Activated CD4-positive, CD25-positive, alpha-beta regulatory T cell (primary cell): ENCODE results near the gene ATXN2L.
"Not testable (repeated sequence)": the region's sequence is repeated elsewhere in the genome, so short reads cannot be mapped to it uniquely, and the experiment has no call there.

Experiments used
- DNase-seq, 4 experiments: peaks; one replicate each; lab custom pipeline; 2025; lab: John Stamatoyannopoulos, UW

ATXN2L gene

GRCh38 chr16:28869201-28869600 lies 46.4 kb downstream of the ATXN2L start:
- DNase-seq, result no peak

- no peak for DNase-seq
Measured at GRCh38 chr16:28872952-28873351, 50.2 kb downstream of the ATXN2L start.

DNA sequence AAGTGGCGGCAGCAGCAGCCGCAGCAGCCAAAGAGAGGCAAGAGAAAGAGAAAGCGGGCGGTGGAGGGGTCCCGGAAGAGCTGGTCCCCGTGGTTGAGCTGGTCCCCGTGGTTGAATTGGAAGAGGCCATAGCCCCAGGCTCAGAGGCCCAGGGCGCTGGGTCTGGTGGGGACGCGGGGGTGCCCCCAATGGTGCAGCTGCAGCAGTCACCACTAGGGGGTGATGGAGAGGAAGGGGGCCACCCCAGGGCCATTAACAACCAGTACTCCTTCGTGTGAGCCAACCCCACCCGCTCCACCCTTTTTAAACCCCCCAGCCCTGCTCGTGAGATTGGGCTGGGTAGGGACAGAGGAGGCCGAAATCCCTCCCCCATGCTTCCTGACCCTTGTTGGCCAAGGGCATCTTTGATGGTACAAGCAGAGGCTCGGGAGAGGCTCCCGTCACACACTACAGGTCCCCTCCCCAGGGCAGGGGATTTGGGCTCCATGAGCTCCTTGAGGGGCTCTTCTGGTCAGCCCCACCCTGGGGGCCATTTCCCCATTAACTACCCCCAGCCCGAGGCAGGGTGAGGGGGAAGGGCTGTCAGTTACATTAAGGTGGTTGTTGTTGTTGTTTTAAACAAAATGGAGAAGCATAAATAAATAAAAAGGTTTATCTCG lies 50.9 kb downstream of the ATXN2L start:
- peak; percentile 10 to 18 (median 12) for DNase-seq

DNA sequence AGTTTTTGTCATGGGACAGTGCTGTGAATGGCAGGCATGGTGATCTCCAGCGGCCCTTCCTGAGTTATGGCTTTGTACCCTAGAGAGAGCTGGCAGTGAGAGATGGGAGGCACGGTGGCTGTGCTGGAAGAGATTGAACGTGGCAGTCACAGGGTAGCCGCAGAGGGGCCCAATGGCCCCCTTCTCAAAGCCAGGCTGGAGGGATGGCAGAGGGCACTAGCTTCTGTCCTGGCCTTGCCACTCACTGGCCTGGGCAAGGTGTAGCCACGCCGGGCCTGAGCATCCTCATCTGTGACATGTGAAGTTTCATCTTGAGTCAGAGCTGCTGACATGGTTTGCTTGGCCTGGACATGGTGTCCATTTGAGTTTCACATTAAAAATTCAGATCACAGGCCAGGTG lies 51.6 kb downstream of the ATXN2L start:
- no peak for DNase-seq

DNA sequence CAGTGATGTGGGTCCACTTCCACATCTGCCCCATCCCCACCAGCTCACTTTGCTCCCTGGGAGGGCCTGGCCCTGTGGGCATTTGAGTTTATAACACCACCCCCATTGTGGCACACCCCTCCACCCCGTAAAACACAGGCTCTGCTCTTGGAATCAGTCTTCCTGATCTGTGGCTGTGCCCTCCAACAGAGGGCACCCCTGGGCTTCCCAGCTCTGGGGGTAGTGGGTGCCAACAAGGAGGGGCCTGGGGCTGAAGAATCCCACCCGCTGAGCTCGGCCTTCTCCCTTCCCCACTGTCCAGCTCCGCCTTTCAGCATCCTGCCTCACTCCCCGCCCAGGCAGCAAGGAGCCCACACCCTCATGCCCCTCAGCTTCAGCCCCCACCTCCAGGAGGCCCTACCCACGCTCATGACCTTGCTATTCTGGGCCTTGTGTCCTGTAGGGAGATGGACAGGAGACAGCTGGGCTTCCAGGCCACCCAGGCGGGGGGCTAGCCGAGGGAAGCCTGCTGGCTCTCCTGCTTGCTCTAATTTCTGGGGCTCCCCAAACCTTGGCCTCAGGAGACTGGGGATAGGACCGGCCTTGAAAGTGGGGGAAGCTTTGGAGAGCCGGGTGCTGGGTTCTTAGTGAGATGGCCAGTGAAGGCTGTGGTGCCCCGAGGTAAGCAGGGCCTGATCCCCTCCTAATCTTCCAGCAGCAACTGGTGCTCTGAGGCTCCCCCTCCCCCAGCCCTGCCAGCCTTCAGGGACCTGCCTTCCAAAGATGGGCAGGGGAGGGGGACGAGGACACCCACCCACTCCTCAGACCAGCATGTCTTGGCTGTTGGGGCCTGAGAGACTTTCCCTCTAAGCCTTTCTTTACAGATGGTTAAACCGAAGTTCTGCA lies 52.6 kb downstream of the ATXN2L start:
- no peak for DNase-seq

DNA sequence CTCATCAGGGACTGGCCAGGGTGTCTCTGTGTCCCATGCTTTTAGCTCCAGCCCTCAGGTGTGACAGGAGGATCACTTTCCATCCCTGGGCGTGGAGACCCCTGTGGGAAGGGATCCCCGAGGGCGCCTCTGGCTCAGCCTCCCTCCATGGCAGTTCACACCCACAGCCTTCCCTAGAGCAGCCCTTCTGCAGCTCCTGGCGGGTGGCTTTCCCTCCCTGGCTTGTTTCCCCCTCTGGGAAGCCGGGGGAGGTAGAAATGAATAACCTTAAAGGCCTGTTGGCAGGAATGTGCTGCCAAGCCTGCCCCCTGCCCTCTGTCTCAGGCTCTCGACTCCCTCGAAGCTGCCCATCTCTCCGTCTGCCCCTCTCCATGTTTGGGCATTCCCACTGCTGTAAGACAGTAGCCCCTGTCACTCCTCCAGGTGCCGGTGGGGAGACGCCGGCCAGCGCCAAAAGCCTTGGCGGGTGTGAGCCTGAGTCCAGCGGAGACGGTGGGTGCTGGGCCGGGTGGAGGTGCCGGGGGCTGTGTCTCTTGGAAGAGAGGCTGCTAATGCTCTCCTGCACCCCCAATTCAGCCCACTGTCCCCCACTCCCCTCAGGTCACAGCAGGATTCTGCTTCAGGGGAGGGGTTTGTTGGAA lies 53.3 kb downstream of the ATXN2L start:
- DNase-seq, result no peak

- DNase-seq, result no peak
Measured at GRCh38 chr16:28876973-28877654, 54.3 kb downstream of the ATXN2L start.

DNA sequence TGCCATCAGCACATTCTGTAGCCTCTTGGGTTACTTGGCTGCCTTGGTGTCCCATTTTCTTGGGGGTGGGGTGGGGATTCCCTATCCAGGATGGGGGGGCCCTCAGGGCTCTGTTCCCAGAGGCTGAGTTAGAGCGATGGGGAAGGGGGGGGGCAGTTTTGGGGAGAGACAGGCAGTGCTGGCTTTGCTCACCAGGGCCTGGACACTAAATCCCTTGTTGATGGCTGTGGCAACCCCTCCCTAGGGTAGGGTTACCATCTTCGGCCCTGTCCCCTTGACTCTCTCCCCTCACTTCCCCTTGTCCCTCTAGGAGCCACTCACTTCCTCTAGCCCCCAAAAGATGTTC lies 54.8 kb downstream of the ATXN2L start:
- no peak for DNase-seq

DNA sequence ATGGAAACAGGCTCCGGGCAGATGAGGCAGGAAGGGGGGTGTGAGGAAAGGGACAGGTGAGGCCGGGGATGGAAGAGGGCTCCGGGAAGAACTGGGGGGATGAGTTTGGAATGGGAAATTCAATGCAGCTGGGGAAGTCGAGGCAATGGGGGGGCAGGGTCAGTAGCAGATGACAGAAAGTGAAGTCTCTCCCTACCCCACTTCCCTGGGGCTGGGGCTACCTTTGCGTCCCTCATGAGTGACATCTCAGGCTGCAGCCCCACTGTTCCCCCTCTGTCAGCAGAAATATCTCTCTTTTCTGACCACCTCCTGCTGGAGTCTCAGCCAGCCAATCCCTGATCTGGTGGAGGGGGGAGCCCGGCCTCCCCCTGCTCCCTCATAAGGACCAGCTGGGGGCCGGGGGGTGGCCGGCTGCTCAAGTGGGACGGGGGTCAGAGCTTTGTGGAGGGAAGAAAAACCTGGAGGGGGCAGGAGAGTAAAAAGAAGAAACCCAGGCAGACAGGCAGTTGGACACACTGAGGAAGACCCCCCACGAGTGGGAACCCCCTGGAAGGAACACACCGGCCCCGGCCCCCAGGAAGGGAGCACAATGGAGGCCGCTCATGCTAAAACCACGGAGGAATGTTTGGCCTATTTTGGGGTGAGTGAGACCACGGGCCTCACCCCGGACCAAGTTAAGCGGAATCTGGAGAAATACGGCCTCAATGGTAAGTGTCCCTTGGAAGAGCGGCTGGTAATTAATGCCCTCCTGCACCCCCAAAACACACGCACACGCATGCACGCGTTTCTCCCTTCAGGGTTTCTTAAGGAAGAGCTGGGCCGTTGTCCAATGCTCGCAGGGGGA lies 55.5 kb downstream of the ATXN2L start, which contains the start of gene ATP2A1:
TSS of gene ATP2A1 (plus strand) at position 406 of the 844 bp plus-strand sequence. CDS start at position 590, 184 bp downstream.
- DNase-seq, result no peak

DNA sequence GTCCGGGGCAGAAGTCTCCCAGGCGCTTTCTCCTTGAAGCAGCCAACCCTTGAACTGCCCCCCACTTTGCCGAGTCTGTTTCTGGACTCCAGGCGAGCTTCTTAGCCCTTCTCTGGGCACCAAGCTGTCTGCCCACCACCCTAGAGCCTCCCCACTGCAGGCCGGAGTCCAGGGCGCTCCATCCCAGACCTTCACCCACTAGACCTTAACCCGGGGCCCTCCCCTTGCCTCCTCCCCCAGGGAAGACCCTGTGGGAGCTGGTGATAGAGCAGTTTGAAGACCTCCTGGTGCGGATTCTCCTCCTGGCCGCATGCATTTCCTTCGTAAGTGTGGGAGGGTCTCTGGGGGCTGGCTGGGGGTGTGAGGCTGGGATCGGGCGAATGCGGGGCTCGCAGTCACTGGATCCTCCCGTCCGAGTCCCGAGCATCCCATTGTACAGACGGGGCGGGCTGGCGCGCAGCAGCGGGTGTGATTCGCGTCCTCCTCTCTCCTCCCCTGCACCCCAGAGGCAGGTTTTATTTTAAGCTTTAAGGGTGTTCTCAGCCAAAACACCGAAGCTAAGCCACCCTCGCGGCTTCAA lies 56.6 kb downstream of the ATXN2L start:
- DNase-seq, result no peak

- DNase-seq, result peak; percentile 77 to 83 (median 80)
Measured at GRCh38 chr16:28879841-28880588, 57.2 kb downstream of the ATXN2L start.

DNA sequence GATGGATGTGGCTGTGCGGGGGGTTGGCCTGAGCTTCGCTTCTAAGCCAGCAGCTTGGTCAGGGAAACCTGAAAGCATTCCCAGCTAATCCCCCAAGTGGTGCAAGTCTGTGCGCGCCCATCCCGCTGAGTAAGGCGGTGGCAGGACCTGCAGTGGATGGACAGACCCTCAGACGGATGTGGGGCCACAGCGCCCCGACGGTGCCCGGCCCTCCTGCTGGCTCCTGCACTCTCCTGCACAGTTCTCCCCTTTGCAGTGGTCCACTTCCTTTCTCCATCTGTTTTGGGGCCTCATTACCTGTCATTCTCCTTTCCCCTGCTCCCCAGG lies 57.8 kb downstream of the ATXN2L start:
- DNase-seq, result no peak

DNA sequence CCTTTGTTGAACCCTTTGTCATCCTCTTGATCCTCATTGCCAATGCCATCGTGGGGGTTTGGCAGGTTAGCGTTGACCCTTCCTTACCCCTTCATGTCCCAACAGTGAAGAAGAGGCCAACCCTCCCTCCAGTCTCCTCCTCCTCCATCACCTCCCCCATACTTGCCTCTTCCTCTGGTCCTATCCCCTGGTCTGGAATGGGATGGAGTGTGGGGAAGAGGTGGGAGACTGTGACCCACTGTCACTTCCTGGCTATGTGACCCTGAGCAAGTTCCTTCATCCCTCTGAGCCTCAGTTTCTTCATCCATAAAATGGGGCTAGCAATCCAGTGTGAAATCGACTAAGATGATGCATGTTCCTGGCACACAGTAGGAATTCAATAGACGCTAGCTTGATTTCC lies 58.2 kb downstream of the ATXN2L start:
- DNase-seq, result no peak

GRCh38 chr16:28881565-28881964 lies 58.8 kb downstream of the ATXN2L start:
- not testable (repeated sequence) for DNase-seq

GRCh38 chr16:28882551-28883160 lies 59.9 kb downstream of the ATXN2L start:
- no peak for DNase-seq

GRCh38 chr16:28883221-28883996 lies 60.6 kb downstream of the ATXN2L start:
- no peak for DNase-seq

DNA sequence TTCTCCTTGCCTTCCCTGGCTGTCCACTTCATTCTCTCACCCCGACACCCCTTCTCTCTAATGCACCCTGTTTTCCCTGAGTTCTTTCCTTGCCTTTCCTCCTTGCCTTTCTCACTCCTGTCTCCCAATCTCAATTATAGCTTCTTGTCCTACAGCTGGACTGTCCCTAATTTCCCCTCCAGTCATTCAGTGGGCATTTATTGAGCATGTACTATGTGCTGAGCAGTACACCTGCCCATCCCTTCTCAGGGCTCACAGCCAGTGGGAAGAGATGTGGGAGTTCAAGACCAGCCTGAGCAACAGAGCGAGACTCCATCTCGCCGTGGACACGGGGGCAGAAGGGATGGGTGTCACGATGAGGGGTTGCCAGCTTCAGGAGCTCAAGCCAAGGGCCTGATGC lies 61.2 kb downstream of the ATXN2L start:
- DNase-seq, result no peak
